Femur (tissue), 1 donor: ENCODE data around the gene ENTPD3.
"Not testable (repeated sequence)": the region's sequence is repeated elsewhere in the genome, so short reads cannot be mapped to it uniquely, and the experiment has no call there.

Source experiments
- DNase-seq: peaks from one replicate; pipeline ENCODE4 v3.0.0-alpha.2; 2017

Gene ENTPD3

GRCh38 chr3:40407007-40407406 is 20.0 kb downstream of the ENTPD3 start:
- no peak for DNase-seq

GRCh38 chr3:40407611-40408010 is 20.6 kb downstream of the ENTPD3 start:
- DNase-seq: no peak

DNA sequence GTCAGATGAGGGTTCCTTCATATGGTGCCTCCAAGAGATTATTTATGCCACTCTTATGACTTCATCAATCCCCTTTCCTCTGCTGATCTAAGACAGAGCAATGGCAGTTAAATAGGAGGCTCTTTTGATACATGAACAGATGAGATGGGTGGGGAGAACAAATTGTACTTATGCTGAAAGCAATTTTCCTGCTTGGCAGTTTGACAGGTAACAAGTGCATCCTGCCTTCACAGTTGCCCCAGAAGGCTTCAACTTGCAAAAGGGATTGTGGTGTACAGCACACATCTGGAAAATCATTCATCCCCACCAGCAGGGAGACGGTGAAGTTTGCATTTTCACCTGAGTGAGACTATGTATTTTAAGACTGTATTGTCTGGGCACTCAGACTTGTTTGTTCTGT is 27.3 kb downstream of the ENTPD3 start:
- DNase-seq: no peak

GRCh38 chr3:40417845-40418543 is 31.0 kb downstream of the ENTPD3 start:
- no peak for DNase-seq

GRCh38 chr3:40422861-40423260 is 35.9 kb downstream of the ENTPD3 start:
- no peak for DNase-seq

DNA sequence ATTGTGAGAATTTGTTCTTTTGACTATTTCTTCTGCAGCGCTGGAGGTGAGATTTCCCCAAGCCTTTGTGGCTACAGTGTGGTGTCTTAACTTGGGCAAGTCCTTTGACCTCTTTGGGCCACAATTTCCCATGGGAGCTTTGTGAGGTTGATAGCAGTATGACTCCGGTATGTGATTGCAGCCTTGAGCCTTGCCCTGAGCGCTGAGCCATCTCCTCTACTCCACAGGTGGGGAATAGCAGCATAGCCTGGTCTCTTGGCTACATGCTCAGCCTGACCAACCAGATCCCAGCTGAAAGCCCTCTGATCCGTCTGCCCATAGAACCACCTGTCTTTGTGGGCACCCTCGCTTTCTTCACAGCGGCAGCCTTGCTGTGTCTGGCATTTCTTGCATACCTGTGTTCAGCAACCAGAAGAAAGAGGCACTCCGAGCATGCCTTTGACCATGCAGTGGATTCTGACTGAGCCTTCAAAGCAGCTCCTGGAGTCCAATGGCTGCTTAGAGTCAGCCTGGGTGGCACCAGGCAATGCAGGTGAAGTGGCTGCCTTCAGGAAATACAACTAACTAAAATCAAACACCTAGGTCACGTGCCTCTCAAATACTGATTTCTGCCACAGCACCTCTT is 40.2 kb downstream of the ENTPD3 start:
- DNase-seq: no peak

DNA sequence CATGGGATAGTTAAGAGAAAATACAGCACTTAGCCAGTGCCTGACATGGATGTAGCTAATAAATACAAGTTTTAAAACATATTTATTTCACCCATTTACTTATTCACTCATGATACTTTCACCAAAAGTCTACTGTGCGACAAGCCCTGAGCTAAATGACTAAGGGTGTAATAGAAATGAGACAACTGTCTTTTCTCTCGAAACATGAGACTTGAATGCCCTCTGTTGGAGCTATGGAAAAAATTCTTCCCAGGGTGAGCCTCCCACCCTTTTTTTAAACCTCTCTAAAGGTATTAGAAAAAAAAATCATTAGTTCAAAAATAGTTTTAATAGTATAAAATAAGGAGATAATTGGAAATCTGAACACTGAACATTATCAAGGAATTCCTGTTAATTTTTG is 45.8 kb downstream of the ENTPD3 start:
- DNase-seq: no peak

- DNase-seq: no peak
These were observed 50.9 kb downstream of the ENTPD3 start for GRCh38 chr3:40437889-40438288.

DNA sequence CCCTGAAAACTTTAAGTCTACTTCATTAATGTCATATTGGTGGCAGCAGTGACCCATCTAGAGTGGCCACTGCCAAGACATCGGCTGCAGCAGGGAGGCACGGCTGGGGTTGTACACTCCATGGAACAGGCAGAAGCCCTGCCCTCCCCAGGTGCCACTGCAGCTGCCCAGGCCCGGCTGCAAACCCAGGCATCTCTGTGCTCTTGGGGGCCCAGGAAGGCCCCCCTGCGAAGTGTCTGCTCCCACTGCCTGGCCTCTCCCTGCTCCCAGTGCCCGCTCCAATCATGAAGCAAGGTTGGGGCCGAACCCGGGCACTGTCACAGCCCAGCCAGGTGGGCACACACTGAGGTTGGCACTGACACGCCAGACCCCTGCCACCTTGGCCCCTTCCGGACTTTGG is 58.1 kb downstream of the ENTPD3 start:
- no peak for DNase-seq

GRCh38 chr3:40445880-40446279 is 58.9 kb downstream of the ENTPD3 start:
- DNase-seq: no peak

DNA sequence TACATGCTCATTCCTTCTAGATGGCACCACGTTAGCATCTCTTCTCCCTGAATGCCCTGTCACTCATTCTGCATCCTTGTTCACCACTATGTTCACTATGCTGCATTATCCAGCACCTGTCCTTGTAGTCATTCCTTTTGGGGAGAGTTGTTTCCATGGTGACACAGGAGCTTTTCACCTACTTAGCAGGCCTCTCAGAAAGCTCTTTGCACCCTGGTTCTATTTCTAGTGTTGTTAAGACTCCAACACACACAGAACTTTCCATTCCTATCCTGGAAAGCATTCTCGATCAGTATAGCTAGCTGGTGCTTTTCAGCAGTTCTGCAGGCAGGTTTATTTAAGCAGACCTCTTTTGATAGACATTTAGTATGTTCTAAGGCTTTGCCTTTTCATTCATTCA is 63.5 kb downstream of the ENTPD3 start:
- DNase-seq: no peak

GRCh38 chr3:40451551-40451950 is 64.6 kb downstream of the ENTPD3 start:
- no peak for DNase-seq

DNA sequence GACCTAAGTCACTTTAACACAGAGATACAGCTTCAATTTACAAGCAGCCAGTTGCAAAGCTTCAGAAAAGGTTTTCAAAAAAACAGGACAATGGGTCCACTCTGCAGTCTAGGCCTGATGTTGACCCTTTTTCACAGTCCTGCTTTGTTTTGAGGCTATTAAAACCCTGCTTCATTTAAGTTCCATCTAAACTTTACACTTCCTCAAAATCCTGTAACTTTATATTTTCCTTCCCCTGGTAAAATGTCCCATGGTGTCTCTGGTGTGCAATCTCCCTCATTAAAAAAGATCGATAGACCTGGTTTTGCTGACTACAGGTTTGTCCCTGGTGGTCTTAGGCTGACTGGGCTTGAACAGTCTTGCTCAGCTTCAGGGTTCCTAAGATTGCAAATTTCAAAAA is 65.1 kb downstream of the ENTPD3 start:
- no peak for DNase-seq

DNA sequence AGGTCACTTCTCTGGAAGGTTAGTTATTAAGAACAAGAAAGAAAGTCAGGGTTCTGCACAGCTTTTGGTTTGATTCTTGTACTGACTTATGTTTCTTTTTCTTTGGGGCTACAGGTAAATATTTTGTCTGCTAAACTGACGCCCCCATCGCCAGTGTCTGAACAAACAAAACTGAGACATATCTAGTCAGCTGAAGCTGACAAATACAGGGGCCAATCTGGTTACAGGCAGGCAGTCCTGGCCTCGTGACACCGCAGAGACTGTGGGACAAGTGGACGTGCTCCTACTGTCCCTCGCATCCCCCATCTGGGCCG is 65.5 kb downstream of the ENTPD3 start:
- DNase-seq: no peak

DNA sequence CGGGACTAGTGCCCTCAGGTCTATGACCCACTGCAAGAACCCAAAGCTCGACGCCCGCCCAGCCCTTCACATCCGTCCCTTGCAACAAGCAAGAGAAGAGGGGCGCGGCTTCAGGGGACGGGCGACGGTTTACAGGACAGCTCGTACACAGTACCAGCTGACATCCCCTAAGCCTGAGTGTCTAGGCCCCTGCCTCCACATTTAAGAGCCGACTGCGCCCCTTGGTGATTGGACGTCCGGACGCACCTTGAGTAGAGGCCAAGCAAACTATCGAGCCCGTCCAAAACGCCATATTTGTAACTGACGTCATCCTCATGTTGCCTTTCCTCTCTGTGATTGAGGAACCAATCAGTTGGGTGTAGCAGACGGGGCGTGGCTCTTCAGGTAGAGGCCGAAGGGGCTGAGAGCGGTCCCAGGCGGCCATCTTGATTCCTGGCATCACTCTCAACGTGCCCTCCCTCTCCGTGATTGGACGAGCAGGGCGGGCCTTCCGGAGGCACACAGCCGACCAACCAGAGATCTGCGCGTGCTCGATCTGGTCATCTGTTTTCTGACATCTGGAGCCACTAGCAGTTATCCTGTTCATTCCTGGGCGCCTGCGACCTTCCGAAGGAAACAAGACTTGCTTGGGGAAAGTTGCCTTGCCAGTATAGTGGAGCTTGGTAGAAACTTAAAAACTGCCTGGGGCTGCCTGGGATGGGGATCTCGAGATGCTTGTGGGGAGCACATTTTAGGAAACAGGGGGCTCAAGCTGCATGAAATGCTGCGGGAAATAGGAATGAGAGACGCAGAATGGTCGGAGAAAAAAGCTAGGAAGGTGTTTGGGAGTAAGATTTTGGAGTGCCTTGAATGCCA is 66.1 kb downstream of the ENTPD3 start:
- peak; percentile 99 for DNase-seq

DNA sequence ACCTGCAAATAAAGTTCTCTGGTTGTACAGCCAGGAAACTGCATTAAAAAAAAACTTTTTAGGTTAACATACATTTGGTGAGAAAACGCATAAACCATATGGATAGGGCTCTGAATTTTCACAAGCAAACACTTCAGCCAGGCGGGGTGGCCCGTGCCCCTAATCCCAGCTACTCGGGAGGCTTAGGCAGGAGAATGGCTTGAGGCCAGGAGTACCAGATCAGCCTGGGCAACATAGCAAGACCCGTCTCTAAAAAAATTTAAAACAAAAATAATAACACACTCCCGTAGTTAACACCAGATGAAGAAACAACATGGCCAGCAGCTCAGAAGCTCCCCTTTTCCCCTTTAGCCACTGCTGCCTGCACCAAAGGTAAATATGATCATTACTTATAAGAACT is 66.9 kb downstream of the ENTPD3 start:
- no peak for DNase-seq

- DNase-seq: no peak
These were observed 68.3 kb downstream of the ENTPD3 start for GRCh38 chr3:40455328-40455727.

GRCh38 chr3:40456279-40456939 is 69.4 kb downstream of the ENTPD3 start:
- no peak for DNase-seq

DNA sequence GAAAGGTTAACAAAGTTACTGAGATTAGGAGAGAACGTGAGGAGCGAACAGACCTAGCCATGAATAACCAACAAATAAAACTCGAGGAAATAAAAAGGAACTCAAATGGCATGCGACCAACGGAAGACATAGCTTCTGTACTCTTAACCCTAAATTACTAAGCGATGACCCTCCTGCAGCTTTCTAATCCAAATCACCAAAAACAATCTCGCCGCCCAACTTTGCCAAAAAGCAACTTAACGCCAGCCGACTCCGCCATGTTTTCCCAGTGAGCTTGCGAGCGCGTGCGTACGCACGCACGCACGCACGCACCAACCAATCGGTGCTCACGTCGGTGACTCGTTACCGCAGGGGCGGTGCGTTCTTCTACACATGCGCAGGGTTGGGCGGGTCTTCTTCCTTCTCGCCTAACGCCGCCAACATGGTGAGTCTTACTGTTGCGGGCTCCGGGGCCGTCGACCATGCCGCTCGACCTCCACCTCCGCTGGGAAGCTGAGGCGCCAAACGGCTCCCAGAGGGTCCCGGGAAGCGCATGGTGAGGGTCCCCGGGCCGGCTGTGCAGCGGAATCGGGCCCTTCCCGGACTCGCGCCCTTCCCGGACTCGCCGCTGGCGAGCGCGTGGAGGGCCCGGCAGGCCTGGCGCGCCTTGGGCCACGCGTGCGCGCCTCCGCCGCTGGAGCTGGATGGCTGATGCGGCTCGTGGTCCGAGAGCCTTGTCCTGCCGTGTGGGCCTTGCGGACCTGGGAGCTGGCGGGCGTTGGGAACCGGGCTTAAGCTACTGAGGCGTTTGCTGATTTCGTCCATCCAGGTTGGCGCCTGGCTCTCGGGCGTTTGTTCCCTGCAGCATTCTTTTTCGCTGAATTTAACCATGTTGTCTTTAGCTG is 70.2 kb downstream of the ENTPD3 start, which contains the start of gene RPL14:
TSS of gene RPL14 (plus strand) at position 400 of the 884 bp plus-strand sequence. CDS start at position 533, 133 bp downstream.
- DNase-seq: peak; percentile 98

DNA sequence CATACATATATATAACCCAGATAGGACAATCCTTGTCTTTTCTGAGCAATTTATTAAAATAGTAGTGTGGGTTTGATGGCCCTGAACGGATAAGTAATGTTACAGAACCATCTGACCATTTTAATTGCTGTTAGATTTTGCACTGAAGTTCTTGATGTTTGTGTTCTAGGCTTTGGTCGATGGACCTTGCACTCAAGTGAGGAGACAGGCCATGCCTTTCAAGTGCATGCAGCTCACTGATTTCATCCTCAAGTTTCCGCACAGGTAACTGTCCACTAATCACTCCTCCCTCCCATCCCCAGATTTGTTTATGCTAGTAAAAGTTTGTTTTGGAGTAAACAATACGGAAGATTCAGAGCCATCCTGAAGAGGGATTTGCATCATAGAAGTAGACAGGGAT is 71.5 kb downstream of the ENTPD3 start:
- no peak for DNase-seq

DNA sequence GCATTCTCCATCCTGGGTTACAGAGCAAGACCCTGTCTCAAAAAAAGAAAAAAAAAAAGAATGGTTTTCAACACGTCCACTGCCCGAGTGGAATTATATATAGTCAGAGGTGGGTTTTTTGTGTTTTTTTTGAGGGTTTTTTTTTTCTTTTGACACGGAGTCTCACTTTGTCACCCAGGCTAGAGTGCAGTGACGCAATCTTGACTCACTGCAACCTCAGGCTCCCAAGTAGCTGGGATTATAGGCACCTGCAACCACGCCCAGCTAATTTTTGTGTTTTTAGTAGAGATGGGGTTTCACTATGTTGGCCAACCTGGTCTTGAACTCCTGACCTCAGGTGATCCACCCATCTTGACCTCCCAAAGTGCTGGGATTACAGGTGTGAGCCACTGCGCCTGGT is 73.5 kb downstream of the ENTPD3 start:
- DNase-seq: not testable (repeated sequence)

- no peak for DNase-seq
These were observed 74.2 kb downstream of the ENTPD3 start for GRCh38 chr3:40461161-40461560.
